ENCODE results near the gene UBASH3B.

The UBASH3B gene

DNA sequence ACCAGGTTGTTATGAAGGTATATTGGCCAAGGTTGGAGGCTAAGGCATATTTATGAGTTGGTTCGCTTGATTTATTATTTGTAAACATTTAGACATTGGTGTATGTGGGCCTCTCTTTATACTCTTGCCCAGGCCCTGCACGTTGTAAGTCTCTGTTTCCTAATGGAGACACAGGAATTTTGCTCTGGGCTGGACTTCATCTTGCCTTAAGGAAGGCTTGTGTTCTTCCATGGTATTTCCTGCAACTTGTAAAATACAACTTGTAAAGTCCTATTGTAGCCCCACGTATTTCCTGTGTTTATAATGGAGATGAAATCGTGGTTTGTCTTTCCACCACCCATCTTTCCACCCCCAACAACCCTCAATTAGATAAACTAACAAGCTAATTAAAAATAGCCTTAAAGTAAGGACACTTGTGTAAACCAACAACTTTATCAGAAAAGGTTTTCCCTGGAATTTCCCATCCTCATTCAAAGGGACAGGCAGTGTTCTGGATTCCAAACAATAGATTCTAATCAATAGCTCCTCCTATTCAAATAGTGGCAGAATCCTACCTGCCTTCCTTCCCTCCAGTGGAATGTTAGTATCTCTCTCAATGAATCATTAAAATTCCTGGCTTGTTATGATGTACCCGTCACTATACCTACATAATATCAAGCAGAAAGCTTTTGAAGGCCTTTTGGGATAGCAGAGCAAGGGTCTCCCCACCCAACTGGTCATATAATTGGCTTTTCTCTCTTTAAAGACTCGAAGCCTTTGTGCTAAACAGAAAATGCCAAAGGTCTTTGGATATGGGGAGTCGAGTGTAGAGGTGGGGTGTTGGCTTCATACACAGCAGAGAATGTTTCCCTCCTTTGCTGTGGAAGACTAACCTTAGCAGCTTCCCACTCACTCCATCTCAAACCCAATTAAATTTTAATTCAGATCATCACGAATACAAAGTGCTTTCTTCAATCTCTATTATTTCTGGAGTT is 77.1 kb downstream of the UBASH3B start:
- DNase-seq (ENCODE audit: low spot score) = no peak

DNA sequence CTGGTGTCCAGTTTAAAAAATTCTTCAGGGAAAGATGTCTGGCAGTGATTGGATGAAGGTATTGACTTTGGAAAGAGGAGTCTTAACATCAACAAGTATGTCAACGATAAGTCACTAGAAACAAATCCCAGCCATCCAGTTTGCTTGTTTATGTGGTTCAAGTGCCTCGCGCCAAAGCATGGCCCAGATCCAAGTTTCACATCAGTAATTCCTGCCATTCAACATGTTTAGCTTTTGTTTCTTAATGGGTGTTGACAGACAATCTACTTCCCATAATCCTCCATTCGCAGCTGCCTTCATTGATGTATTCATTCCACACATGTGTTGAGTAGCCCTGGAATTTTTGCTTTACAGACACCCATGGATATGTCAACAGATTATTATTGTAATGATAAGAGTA is 77.8 kb downstream of the UBASH3B start:
- DNase-seq (ENCODE audit: low spot score) = no peak

DNA sequence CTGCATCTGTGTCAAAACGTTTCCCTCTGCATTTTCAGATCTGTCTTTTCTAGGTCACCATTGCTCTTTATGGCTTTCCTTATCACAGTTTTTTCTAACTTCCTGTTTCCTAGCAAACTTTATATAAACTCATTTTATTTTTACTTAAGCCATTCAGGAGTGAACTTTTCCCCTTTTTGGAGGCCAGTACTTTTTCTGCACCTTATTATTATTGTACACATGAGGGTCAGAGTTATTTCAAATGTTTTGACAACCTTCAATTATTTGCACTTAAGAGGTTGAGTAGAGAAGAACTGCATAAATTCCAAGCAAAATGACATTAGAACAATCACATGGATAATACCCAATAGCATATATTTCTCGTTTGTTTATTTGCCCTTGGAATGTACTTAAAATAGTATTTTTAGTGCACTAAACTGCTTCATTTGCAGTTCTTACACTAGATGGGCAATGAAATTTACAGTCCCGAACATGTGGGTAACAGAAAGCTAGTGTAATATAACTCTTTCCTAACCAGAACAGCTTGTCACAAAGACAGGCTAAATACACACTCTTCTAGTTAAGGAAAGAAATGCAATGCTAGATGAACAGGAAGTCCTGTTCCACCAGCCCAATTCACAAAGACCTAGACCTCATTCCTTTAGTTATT is 79.5 kb downstream of the UBASH3B start:
- DNase-seq (ENCODE audit: low spot score) = no peak

DNA sequence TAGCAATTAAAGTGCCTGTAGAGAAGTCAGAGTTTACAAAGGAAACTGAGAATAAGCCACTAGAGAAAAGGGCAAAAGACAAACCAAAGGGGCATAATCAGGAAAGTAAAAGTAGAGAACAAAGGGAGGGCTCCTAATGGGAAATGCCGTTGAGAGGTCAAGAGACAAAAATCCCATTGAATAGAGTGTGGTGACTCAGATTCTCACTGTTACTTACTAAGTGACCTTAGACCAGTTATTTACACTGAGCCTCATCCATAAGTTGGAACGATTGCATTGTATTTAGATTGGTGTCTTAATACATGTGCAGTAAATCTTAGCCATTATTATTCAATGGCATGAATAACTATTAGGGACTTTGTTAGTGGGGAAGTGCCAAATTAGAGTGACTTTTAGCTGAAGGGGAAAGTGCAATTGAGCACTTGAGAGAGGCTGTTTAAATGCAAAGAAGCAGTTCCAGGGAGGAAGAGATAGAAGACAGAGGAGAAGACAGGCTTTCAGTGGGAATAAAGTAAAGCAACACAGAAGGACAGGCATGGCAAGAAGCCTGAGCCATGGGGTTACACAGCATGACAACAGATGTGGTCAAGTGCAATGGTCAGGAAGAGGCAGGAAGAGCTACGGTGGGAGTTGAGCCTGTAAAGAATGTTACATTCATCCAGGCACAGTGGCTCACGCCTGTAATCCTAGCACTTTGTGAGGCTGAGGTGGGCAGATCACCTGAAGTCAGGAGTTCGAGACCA is 82.6 kb downstream of the UBASH3B start:
- no peak for DNase-seq (ENCODE audit: low spot score)

DNA sequence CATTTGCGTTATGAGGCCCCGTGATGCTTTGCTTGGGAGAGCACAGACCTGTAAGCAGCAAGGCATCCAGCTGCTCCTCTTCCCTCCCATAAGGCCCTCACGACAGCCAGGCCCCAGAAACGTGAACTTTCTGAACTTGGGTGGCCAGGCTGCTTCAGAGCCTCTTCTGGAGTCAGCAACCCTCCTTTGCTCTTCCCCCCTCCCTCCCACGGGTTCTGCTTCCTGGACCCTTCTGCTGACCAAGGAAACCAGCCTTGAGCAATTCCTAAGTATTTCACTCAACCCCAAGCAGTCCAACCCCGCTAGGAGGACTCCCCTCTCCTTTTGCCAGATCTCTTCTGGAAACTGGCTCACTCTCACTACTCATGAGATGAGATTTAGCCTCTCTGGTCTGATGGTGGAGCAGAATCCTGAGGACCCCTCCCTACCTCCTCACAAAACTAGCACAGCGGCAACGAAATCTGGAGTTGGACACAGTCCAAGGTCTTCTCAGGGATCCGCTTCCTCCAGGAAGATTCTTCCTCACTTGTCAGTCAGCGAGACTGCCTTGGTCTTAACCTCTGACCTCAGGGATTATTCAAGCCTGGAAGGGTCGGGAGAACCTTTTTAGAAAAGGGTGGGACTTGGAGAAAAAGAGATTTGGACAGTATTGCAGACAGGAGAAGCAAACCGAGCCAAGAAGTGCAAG is 86.2 kb downstream of the UBASH3B start:
- DNase-seq (ENCODE audit: low spot score) = no peak

DNA sequence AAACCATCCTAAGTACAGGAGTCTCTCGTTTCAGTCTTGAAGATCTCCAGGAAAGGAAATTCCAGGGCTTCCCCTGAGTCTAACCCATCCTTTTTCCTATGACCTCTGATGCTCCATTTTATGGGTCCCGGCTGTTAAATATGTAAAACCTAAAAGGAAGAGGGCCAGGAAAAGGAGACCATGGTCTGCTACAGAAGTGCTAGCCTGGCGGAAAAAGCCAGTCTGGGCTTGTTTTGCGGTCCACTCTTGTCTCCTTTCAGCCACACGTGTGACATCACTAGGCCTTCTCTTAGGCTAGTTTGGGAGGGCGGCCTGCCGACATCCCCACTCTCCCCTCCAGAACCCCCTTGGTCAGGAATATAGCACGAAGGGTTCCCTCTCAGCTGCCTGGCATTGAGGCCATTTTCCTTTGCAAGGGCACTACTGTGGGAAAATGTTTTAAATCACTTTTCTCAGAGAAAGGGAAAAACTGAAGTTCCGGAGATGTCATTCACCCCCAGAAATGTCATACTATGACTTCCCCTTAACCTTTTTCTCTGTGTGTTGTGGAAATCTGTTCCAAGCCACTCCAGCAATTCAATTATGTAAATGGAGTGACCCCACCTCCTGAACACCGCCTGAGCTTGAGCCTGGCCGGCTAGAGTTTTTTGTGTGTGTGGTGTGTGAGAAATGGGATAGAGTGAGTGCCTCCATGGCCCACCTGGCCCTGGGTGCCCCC is 86.9 kb downstream of the UBASH3B start:
- DNase-seq (ENCODE audit: low spot score) = no peak

DNA sequence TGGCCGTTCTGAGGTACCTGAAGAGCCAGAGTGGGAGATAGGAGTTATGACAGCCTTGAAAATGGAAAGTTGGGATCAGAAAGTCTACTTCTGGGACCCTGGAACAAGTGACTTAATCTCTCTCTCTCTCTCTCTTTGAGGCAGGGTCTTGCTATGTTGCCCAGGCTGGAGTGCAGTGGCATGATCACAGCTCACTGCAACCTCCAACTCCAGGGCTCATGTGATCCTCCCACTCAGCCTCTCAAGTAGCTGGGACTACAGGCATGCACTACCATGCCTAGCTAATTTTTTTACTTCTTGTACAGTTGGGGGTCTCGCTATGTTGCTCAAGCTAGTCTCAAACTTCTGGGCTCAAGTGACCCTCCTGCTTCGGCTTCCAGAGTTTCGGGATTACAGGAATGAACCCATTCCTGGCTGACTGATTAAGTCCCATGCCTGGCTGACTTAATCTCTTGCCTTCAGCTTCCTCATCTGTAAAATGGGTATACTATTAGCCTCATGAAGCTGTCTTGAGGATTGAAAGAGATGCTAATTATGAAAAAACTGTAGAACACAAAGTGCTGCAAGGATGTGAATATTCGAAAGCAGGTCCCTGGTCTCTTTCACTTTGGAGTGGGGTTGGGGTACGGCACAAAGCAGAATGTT is 87.7 kb downstream of the UBASH3B start:
- DNase-seq (ENCODE audit: low spot score) = no peak

DNA sequence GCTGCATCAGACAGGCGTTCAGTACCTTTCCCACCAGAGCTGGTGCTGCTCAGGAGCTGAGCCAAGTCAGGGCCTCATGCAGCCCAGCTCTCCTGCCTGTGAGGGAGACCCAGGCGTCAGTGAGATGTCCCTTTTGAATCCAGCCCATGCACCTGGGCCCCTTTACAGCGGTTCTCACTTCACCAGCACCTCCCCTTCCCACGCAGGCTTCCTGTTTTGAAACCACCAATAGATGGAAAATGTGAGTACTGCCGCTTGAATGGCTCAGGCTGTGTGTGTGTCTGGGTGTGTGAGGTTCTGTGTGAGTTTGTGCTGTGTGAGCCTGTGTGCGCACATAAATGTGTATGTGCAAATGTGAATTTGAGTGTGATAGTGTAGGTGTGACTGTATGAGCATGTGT is 88.4 kb downstream of the UBASH3B start:
- DNase-seq (ENCODE audit: low spot score) = no peak

DNA sequence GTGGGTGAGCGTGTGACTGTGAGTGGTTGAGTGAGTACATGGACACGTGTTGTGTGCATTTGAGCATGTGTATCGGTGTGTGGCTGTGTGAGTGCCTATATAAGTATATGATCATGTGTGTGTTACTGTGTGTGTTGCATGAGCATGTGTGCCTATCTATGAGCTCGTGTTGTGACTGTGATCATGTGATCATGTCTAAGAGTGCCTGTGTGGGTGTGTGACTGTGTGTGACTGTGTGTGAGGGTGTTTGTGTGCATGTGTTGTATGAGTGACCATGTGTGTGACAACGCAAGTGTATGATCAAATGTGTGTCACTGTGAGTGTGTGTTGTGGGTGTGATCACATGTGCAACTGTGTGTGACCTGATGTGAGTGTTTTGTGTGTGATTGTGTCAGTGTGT is 88.8 kb downstream of the UBASH3B start:
- DNase-seq (ENCODE audit: low spot score) = no peak

DNA sequence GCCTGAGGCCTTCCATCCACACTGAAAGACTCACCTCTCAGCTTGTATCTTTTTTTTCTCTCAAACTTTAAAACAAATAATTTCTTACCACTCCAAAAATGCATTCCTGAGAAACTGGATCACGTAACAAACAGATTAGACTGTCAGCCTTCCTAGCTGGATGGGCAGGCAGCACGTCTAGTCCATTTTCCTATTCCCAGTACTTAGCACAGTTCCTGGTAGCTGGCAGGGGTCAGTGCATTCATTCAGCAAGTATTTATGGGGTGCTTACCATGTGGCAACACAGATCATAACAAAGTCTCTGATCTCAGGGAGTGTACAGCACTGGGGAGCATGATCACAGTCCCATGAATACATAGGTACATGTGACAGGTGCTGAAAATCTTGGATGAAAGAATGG is 89.6 kb downstream of the UBASH3B start:
- DNase-seq (ENCODE audit: low spot score) = no peak

DNA sequence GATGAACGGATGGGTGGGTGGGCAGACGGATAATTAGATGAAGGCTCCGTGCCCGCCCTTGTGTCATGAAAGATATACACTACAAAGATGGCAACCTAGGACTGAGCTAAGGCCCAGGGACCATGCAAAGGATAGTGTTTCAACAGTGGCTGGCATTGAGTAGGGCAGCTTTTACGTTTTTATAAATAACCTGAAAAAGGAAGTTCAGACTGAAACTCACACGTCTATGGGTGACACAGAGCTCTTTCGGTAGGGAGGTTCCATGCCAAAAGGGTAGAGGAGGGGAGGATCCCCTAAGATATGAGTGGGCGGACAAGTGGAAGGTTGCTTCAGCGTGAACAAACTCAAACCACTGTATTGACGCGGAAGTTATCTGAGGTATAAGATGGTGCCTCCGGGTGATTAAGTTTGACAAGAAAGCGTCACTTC is 90.5 kb downstream of the UBASH3B start:
- no peak for DNase-seq (ENCODE audit: low spot score)

DNA sequence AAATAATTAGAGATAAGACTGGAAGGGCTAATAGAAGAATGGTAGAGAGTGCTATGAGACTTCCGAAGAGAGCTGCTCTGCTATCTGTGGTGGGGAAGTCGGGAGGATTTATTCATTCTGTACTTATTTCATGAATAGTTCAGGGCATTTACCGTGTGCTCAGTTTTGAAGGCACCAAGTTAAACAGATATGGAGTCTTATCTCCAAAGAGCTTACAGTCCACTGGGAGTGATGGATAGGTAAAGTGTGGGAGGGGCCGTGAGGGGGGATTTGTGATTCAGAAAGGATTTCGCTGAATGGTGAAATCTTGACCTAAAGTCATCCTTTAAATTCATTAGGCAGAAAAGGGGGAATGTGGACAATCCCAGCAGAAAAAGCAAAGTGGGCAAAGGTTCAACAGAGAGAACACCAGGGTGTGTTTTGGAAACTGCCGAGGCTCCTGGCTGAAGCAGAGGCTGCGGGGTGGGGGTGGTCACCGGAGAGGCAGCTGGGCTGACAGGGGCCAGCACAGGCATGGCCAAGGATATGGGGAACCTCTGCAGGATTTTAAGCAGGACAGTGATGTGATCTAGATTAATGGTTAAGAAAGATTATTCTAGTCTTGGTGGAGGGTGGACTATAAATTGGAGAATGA is 91.2 kb downstream of the UBASH3B start:
- DNase-seq (ENCODE audit: low spot score) = no peak

DNA sequence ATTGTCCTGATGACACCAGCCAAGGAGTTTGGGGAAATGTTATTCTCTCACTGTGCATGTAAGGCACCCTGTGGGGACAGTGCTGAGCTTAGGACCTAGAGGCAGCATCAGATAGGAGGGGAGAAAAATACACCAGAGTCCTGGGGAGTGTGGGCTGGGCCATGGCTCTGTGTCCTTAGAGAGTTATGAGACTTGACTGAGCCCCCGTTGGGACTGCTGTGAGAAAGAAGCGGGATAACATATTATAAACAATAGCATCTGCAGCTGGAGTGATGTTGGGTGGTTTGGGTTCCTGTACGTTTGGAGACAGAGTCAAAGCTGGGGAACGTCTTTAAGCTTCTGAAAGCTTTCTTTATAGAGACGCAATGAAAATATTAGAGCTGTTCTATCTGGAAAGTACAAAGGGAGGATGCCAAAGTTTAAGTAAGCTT is 91.8 kb downstream of the UBASH3B start:
- no peak for DNase-seq (ENCODE audit: low spot score)

DNA sequence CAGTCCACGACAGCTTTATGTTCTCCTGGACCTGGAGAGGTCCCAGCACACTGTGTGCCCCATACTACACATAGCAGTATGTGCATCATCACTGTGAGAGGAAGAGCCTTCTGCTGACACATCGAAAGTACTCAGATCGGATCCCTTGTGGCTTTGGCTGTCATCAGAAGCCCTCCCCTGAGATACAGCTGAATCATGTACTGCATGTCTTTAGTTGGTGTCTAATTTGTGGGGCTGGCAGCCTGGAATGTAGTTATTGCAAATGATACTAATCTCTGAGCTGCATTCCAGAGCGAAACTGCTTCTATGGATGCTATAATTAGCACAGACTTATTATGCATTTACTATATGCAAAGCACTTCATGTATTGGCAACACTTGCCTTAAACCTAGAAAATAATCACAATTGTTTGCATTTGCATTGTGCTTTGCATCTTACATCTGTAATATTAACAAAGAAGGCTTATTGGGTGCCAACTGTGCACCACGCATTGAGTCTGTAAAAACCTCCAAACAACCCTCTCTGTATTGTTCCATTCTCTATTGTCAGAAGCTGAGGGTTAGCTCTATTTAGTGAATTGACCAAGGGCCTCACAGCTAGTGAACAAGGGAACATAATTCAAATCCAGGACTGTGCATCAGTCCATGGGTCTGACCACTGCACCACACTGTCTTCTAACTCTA is 93.6 kb downstream of the UBASH3B start:
- no peak for DNase-seq (ENCODE audit: low spot score)

DNA sequence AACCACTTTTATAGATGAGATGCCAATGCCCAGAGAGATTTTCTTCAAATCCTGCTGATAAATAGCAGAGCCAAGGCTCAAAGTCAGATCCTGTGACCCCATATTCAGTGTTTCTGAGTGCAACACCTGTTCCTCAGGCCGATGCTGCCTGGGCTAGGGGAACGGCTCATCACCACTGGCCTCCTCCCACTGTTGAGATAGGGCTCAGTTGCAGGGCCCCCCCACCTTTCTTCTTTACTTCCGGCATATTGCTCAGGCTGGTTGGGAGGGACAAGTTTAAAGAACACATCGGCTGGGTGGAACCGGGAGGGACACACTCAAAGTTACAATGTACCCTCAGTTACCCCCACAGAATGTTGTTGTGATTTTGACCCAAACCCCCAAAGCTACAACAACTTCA is 94.5 kb downstream of the UBASH3B start:
- DNase-seq (ENCODE audit: low spot score) = no peak

DNA sequence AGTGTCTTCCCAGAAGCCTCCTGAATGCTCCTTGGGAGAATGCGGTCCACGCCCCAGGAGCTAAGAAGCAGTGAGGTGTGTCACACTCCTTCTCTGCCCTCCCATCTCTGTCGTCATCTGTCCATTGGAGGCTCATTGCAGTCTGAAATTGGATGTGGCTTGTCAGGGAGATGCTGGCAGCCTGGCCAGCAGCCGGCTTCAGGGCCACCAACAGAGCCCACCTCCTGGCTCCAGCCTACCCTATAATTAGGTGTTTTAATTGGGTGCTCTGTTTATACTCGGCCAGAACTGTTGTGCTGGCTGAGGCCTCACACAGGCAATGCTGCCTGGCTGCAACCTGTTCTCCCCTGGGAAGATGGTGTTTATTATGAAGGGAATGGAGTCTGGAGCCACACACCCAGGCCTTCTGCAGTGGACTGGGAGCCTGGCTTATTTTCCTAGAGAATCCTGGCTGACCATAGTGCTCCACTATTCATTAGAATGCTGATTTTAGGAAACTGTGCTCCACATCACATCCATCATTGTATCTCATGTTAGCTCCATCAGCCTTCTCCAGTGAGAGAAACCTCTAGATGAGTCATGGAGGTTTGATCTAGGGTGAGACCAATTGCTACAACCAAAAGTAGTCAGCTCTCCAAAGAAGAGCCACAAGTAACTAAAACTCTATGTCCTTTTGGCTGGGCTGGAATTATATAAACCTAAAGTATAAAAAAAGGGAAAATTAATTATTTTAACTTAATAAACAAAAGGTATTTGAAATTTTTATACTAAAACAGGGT is 96.0 kb downstream of the UBASH3B start:
- no peak for DNase-seq (ENCODE audit: low spot score)

DNA sequence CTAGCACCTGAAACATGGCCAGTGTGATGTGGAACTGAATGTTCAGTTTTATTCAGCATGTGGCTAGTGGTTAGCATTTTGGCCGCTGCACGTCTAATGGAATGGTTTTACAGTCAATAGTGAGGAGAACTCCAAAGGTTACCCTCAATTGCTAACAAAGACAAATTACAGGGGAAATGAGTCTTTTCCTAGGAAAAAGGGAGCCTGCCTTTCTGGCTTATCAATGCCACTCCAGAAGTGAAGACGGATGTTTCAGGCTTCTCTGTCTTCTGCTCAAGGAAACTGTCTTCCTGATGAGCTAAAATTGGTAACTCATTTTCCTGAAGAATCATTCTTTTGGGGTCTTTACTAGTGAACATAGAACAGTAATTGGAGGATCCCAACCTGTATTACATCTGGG is 98.5 kb downstream of the UBASH3B start:
- DNase-seq (ENCODE audit: low spot score) = no peak

DNA sequence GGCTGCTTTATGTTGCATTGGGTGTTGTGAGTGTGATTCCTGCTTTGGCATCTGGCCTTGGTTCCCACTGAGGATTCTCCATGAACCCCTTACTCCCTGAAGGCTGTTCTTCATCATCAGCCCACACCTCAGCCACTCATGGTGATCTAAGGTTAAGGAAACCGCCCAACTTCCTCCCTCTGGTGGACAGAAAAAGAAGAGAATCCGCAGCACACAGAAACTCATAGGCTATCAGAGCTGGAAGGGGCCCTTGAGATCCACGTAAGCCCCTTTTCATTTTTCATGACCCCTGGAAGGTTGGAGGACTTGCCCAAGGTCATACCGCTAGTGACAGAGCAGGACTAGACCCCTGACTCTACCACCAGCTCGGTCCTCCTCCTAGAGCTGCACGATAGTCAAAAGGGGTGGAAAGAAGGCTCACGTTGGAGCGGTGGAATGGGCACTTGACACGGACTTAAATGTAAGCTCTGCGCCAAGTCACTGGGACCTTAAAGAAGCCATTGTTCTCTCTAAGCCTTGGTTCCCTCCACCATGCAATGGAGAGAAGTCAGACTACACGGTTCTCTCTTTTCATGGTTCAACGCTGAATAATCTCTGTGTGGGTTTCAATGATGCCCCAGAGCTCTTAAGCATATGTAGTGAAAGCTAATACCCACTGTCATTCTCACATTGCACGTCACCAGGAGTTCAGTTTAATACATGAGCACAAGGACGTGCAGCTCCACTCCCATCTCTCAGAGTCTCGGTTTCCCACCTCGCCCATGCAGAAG is 99.2 kb downstream of the UBASH3B start:
- DNase-seq (ENCODE audit: low spot score) = no peak

Data from left forelimb (tissue), 1 donor.